Measurements from ENCODE around the gene ANGPT4.

The ANGPT4 gene

DNA sequence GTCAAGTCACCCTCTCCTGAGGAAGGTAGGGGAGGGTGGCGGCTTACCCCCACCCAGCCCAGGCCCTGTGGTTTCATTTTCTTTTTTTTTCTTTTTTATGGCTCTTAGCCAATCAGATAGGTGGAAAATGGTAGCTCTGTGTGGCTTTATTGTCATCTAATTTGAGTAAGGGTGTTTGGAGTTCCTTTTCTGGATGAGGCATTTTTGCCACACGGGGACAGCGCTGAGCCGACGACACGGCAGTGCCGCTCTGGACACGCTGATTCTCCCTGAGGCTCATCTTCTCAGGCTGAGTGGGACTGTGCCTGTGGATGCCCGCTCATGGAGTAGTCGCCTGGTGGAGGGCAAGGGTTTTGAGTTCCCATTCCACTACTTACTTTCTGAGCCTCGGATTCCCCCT, 37.6 kb upstream of the ANGPT4 start:
- Histone ChIP-seq H3K9me3 (ENCODE audit: control insufficient read depth in 1 of 2, low read length in 2 of 2) (no peaks in the 10 kb centered on the region), H3K4me1 (ENCODE audit: control insufficient read depth in 1 of 2, insufficient read depth in 2 of 2, low read length in 2 of 2) (peaks cover 0 to 5% of the 10 kb centered on the region in 2 donors), H3K27me3 (ENCODE audit: low read depth, low read length) (peaks cover 9% of the 10 kb centered on the region), H3K27ac (ENCODE audit: low read length) (no peak overlapping the region), H3K36me3 (ENCODE audit: control insufficient read depth in 1 of 2, insufficient read depth in 2 of 2, low read length in 2 of 2) (no peaks in the 10 kb centered on the region), H3K4me3 (ENCODE audit: low read depth in 1 of 2, low read length in 2 of 2) (no peak overlapping the region)

DNA sequence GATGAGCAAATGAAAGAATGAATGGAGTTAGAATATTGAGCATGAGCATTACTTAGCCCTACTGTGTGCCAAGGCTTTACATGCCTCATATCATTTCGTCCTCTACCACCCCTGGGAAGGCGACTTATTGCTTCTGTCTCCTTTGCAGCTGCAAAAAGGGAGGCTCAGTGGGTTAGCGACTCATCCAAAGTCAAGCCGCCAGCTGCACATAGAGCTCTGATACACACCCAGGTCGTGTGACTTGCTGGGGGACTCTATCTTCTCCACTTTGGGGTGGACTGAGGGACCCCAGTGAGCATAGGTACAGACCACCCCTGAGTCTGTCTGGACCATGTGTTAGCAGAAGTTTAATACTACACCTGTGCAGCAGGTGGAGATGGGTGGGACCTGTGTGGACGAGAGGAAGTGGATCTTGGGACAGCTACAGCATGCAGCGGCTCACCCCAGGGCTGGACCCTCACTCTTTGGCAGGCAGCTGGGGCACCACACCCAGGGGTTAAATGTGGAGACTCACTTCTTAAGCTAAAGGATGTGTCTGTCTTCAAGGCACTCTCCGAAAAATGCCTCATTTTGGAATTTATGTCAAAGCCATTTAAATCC, 36.2 kb upstream of the ANGPT4 start:
- no peaks in the 10 kb centered on the region for H3K9me3 ChIP-seq (ENCODE audit: control insufficient read depth in 1 of 2, low read length in 2 of 2)
- no peaks in the 10 kb centered on the region for H3K36me3 ChIP-seq (ENCODE audit: control insufficient read depth in 1 of 2, insufficient read depth in 2 of 2, low read length in 2 of 2)
- H3K27ac ChIP-seq (ENCODE audit: low read length) = no peak overlapping the region
- H3K4me3 ChIP-seq (ENCODE audit: low read depth in 1 of 2, low read length in 2 of 2) = no peak overlapping the region
- H3K27me3 ChIP-seq (ENCODE audit: low read depth, low read length) = peaks cover 9% of the 10 kb centered on the region
- H3K4me1 ChIP-seq (ENCODE audit: control insufficient read depth in 1 of 2, insufficient read depth in 2 of 2, low read length in 2 of 2) = peaks cover 0 to 5% of the 10 kb centered on the region in 2 donors

DNA sequence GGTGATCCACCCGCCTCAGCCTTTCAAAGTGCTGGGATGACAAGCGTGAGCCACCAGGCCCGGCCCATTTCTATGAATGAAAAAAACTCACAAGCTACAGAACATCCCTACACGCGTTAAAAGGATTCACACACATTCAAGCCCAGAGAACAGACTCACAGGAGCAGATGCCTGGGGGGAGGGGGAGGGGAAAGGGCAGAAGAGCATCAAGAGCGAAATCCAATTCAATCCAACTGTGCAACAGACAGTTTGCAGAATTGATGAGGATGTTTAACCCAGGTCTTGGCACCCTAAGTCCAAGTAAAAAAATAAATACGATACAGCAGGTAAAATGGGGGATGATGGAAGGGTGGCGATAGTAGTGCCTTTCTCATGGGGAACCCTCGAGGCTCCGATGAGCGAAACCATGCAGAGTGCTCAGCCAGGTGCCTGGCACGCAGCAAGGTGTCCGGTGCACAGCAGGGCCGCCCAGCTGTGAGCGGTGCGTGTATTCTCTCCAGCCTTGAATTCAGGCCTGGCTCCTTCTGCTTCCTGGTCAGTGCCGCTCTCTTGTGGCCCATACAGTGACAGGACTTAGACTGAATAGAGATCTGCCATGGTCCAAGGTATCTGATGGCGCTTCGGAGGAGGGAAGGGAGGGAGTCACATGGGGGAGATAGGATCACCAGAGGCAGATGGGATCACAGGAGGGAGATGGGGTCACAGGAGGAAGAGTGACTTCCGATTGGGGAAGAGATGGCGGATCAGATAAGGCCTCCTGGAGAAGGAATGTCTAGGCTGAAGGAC, 35.4 kb upstream of the ANGPT4 start:
- H3K4me3 ChIP-seq (ENCODE audit: low read depth in 1 of 2, low read length in 2 of 2) = no peak overlapping the region
- no peaks in the 10 kb centered on the region for H3K36me3 ChIP-seq (ENCODE audit: control insufficient read depth in 1 of 2, insufficient read depth in 2 of 2, low read length in 2 of 2)
- no peaks in the 10 kb centered on the region for H3K9me3 ChIP-seq (ENCODE audit: control insufficient read depth in 1 of 2, low read length in 2 of 2)
- peaks cover 0 to 5% of the 10 kb centered on the region in 2 donors for H3K4me1 ChIP-seq (ENCODE audit: control insufficient read depth in 1 of 2, insufficient read depth in 2 of 2, low read length in 2 of 2)
- peaks cover 9% of the 10 kb centered on the region for H3K27me3 ChIP-seq (ENCODE audit: low read depth, low read length)
- H3K27ac ChIP-seq (ENCODE audit: low read length) = no peak overlapping the region

DNA sequence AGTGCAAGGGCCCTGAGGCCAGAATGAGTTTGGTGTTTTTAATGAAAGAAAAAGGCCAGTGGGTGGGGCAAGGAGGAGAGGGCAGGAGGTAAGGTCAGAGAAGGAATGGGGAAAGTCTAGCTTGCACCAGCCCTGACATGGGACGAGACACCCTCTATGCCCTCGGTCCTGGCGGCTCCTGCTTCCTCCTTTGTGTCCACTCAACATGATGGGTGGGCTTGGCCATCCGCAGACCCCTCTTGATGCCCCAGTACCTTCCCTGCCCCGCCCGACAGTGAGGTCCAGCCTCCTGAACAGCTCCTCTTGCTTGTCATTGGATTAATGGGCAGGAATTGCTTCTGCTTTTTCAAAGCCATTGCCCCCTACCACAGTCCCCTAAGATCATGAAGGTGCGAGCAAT, 33.6 kb upstream of the ANGPT4 start:
- H3K9me3 ChIP-seq (ENCODE audit: control insufficient read depth in 1 of 2, low read length in 2 of 2) = no peaks in the 10 kb centered on the region
- no peak overlapping the region for H3K4me3 ChIP-seq (ENCODE audit: low read depth in 1 of 2, low read length in 2 of 2)
- H3K4me1 ChIP-seq (ENCODE audit: control insufficient read depth in 1 of 2, insufficient read depth in 2 of 2, low read length in 2 of 2) = no peaks in the 10 kb centered on the region
- H3K27me3 ChIP-seq (ENCODE audit: low read depth, low read length) = peaks cover 1% of the 10 kb centered on the region
- no peaks in the 10 kb centered on the region for H3K36me3 ChIP-seq (ENCODE audit: control insufficient read depth in 1 of 2, insufficient read depth in 2 of 2, low read length in 2 of 2)
- H3K27ac ChIP-seq (ENCODE audit: low read length) = no peak overlapping the region

DNA sequence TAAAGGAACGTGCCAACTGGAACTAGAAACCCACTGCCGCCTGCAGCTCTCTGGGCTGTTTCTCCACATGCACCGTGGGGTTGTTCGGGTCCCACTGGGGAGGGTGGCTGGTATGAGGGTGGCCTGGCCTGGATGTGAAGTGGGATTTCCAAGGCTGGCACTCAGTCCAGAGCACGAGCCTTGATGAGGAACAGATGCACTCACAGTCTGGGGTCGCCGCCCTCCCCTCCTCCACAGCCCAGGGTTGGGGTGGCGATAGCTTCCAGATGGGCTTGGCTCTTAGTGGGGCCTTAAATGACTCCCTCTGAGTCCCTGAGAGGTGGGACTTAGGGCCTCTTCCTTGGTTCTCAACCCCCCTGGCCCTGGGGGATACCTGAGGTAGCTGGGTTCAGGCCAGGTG, 30.7 kb upstream of the ANGPT4 start:
- H3K27ac ChIP-seq (ENCODE audit: low read length) = no peak overlapping the region
- no peaks in the 10 kb centered on the region for H3K36me3 ChIP-seq (ENCODE audit: control insufficient read depth in 1 of 2, insufficient read depth in 2 of 2, low read length in 2 of 2)
- H3K4me3 ChIP-seq (ENCODE audit: low read depth in 1 of 2, low read length in 2 of 2) = no peak overlapping the region
- H3K9me3 ChIP-seq (ENCODE audit: control insufficient read depth in 1 of 2, low read length in 2 of 2) = no peaks in the 10 kb centered on the region
- H3K27me3 ChIP-seq (ENCODE audit: low read depth, low read length) = no peaks in the 10 kb centered on the region
- no peaks in the 10 kb centered on the region for H3K4me1 ChIP-seq (ENCODE audit: control insufficient read depth in 1 of 2, insufficient read depth in 2 of 2, low read length in 2 of 2)

DNA sequence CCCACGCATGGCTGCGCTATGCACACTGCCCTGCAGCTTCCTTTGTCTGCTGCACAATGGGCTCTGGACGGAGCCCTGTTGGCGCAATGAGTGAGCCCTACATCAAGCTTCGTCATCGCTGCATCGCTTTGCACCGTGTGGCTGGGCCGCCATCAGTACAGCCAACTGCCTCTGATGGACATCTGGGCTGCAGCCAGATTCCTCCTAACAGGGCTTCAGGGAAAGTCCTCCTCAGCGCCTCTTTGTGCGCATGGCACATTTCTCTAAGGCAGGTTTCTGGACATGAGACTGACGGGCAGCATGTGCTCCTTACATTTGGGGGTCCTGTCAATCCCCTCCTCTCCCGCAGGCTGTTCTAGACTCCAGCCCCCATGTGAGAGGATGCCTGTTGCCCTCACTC, 29.7 kb upstream of the ANGPT4 start:
- H3K4me1 ChIP-seq (ENCODE audit: control insufficient read depth in 1 of 2, insufficient read depth in 2 of 2, low read length in 2 of 2) = no peaks in the 10 kb centered on the region
- no peak overlapping the region for H3K27ac ChIP-seq (ENCODE audit: low read length)
- no peaks in the 10 kb centered on the region for H3K36me3 ChIP-seq (ENCODE audit: control insufficient read depth in 1 of 2, insufficient read depth in 2 of 2, low read length in 2 of 2)
- no peaks in the 10 kb centered on the region for H3K27me3 ChIP-seq (ENCODE audit: low read depth, low read length)
- no peaks in the 10 kb centered on the region for H3K9me3 ChIP-seq (ENCODE audit: control insufficient read depth in 1 of 2, low read length in 2 of 2)
- no peak overlapping the region for H3K4me3 ChIP-seq (ENCODE audit: low read depth in 1 of 2, low read length in 2 of 2)

DNA sequence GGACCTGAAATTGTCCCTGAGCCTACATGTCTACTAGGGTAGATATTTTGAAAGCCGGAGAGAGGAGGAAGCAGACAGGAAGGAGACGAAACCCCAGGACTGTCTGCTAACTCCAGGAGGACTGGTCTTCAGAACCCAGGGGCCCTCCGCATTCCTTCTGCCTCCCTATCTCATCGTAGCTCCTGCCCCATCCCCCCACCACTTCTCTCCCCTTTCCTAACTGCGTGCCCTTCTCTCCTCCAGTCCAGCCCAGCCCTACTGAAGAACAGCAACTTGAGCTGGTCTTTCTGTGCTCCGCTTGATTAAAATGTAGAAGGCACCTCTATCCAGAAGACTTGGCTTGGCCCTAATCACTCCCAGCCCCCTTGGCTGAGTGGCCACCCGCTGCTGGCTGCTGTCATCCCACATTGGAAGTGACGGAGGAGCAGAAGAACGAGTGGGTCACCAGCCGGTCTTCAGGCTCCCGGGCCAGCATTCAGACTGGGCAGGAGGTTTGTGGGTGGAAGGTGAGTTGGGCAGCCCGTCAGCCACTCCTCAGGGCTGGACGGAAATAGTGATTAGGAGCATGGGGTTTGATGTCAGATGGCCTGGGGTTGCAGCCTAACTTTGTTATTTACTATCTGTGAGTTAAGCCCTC, 28.8 kb upstream of the ANGPT4 start:
- H3K36me3 ChIP-seq (ENCODE audit: control insufficient read depth in 1 of 2, insufficient read depth in 2 of 2, low read length in 2 of 2) = no peaks in the 10 kb centered on the region
- H3K27me3 ChIP-seq (ENCODE audit: low read depth, low read length) = no peaks in the 10 kb centered on the region
- no peak overlapping the region for H3K4me3 ChIP-seq (ENCODE audit: low read depth in 1 of 2, low read length in 2 of 2)
- no peak overlapping the region for H3K27ac ChIP-seq (ENCODE audit: low read length)
- no peaks in the 10 kb centered on the region for H3K9me3 ChIP-seq (ENCODE audit: control insufficient read depth in 1 of 2, low read length in 2 of 2)
- H3K4me1 ChIP-seq (ENCODE audit: control insufficient read depth in 1 of 2, insufficient read depth in 2 of 2, low read length in 2 of 2) = no peaks in the 10 kb centered on the region

DNA sequence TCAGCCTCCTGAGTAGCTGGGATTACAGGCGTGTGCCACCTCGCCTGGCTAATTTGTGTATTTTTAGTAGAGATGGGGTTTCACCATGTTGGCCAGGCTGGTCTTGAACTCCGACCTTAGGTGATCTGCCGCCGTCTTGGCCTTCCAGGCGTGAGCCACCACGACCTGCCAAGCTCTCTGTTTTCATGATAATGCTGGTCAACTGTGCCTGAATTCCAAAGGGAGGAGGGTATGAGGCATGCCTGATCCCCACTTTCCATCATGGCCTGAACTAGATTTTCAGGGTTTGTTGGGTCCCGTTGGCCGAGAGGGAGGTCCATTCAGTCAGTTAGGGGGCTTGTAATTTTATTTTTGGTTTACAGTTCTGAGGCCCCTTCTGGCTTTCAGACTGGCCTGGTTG, 28.0 kb upstream of the ANGPT4 start:
- H3K4me1 ChIP-seq (ENCODE audit: control insufficient read depth in 1 of 2, insufficient read depth in 2 of 2, low read length in 2 of 2) = no peaks in the 10 kb centered on the region
- H3K27me3 ChIP-seq (ENCODE audit: low read depth, low read length) = no peaks in the 10 kb centered on the region
- no peak overlapping the region for H3K27ac ChIP-seq (ENCODE audit: low read length)
- H3K36me3 ChIP-seq (ENCODE audit: control insufficient read depth in 1 of 2, insufficient read depth in 2 of 2, low read length in 2 of 2) = no peaks in the 10 kb centered on the region
- H3K4me3 ChIP-seq (ENCODE audit: low read depth in 1 of 2, low read length in 2 of 2) = no peak overlapping the region
- H3K9me3 ChIP-seq (ENCODE audit: control insufficient read depth in 1 of 2, low read length in 2 of 2) = no peaks in the 10 kb centered on the region

DNA sequence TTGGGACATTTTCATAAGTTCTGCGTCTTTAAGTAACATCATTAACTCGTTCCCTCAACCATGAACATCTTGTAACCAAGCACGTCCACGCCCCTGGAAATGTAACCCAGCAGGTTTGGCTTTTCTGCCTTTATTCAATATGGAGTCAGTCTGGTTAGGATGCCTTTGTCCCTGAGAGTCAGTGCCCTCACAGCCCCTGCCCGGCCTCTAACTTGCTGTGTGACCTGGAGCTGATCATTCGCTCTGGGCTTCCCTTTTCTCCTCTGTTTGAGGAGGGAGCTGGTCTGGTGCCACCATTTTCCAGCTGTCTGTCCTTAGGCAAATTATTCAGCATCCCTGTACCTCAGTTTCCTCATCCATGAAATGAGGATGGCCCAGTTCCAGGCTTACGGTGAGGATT, 26.5 kb upstream of the ANGPT4 start:
- H3K36me3 ChIP-seq (ENCODE audit: control insufficient read depth in 1 of 2, insufficient read depth in 2 of 2, low read length in 2 of 2) = no peaks in the 10 kb centered on the region
- no peak overlapping the region for H3K4me3 ChIP-seq (ENCODE audit: low read depth in 1 of 2, low read length in 2 of 2)
- H3K9me3 ChIP-seq (ENCODE audit: control insufficient read depth in 1 of 2, low read length in 2 of 2) = no peaks in the 10 kb centered on the region
- no peaks in the 10 kb centered on the region for H3K27me3 ChIP-seq (ENCODE audit: low read depth, low read length)
- H3K27ac ChIP-seq (ENCODE audit: low read length) = no peak overlapping the region
- no peaks in the 10 kb centered on the region for H3K4me1 ChIP-seq (ENCODE audit: control insufficient read depth in 1 of 2, insufficient read depth in 2 of 2, low read length in 2 of 2)

DNA sequence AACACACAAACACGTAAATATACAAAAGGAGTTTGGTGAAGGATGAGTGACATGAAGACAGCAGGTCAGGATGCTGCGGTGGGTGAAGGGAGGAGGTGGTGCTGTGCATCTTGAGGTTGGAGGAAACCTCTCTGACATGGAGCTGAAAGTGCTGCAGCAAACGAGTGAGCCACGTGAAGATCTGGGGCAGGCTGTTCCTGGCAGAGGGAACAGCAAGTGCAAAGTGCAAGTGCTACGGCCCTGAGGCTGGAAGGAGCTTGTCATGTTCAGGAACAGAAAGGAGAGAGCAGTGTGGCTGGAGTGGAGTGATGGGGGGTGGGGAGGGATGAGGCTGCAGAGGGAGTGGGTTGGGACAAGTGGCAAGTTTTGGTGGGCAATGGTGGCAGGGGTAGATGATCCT, 24.8 kb upstream of the ANGPT4 start:
- no peaks in the 10 kb centered on the region for H3K4me1 ChIP-seq (ENCODE audit: control insufficient read depth in 1 of 2, insufficient read depth in 2 of 2, low read length in 2 of 2)
- no peaks in the 10 kb centered on the region for H3K27me3 ChIP-seq (ENCODE audit: low read depth, low read length)
- H3K27ac ChIP-seq (ENCODE audit: low read length) = no peak overlapping the region
- H3K36me3 ChIP-seq (ENCODE audit: control insufficient read depth in 1 of 2, insufficient read depth in 2 of 2, low read length in 2 of 2) = no peaks in the 10 kb centered on the region
- no peaks in the 10 kb centered on the region for H3K9me3 ChIP-seq (ENCODE audit: control insufficient read depth in 1 of 2, low read length in 2 of 2)
- no peak overlapping the region for H3K4me3 ChIP-seq (ENCODE audit: low read depth in 1 of 2, low read length in 2 of 2)

DNA sequence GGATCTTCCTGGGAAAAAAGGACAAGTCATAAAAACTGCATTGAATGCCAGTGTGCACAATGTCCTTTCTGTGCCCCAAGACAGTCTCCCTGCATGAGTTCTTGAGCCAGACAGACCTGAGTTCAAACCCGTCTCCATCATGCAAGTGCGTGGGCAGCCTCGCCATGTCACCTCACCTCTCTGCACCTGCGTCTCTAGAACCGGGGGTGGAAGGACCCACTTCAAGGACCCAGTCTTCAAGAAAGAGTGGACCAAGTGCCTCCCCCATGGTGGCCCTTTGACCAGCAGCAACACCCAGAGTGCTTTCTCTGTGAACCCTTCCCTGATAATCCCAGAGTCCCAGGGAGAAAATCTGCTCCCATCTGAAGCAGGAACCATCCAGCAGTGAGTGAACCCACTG, 23.5 kb upstream of the ANGPT4 start:
- H3K4me1 ChIP-seq (ENCODE audit: control insufficient read depth in 1 of 2, insufficient read depth in 2 of 2, low read length in 2 of 2) = no peaks in the 10 kb centered on the region
- no peaks in the 10 kb centered on the region for H3K9me3 ChIP-seq (ENCODE audit: control insufficient read depth in 1 of 2, low read length in 2 of 2)
- no peak overlapping the region for H3K27ac ChIP-seq (ENCODE audit: low read length)
- H3K4me3 ChIP-seq (ENCODE audit: low read depth in 1 of 2, low read length in 2 of 2) = no peak overlapping the region
- H3K27me3 ChIP-seq (ENCODE audit: low read depth, low read length) = no peaks in the 10 kb centered on the region
- H3K36me3 ChIP-seq (ENCODE audit: control insufficient read depth in 1 of 2, insufficient read depth in 2 of 2, low read length in 2 of 2) = no peaks in the 10 kb centered on the region

Data from muscle layer of duodenum (tissue), 2 donors.